ENCODE results near the gene DMTF1. TPM values are rescaled to one million over a fixed set of nuclear protein-coding genes. Genes with fewer than 3 reads are reported as not detected.
"Not testable (repeated sequence)": the region's sequence is repeated elsewhere in the genome, so short reads cannot be mapped to it uniquely, and the experiment has no call there.

The DMTF1 gene
- 103 and 116 TPM in 2 replicates for total RNA-seq

- no peaks in the 10 kb centered on the region for H3K27me3 Mint-ChIP-seq (ENCODE audit: insufficient read depth)
- intact Hi-C loops (cut with micrococcal nuclease), result loop anchor here (1.0 to 5.0 kb wide), 8 partner anchors 35 to 1065 kb away; partner anchors contain the start of genes CROT, DBF4, RUNDC3B and SLC25A40
- H3K9me3 Mint-ChIP-seq, result no peaks in the 10 kb centered on the region
These were observed at the start of gene DMTF1 for GRCh38 chr7:87152112-87152896. Gene DMTF1 (plus strand): TSS chr7:87152453. CDS start chr7:87164942, 12,489 bp downstream.

DNA sequence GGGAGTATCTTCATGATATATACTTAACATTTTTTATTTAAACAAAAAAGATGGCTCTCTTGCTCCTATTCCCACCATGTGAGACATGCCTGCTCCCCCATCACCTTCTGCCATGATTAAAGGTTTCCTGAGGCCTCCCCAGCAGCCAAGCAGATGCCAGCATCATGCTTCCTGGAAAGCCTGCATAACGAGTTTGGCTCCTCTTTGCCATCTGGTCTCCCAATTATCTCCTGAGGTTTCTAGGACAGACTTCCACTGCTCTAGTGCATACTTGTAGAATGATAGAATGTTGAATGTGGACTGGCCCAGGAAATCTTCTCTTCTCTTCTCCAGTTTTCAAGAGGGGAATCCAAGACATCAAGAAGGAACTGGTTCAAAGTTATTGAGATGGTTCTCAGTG lies 46.9 kb upstream of the DMTF1 start:
- Mint-ChIP-seq H3K4me1 (ENCODE audit: low read depth) (no peaks in the 10 kb centered on the region), H3K27me3 (ENCODE audit: insufficient read depth) (peaks cover 5% of the 10 kb centered on the region), H3K36me3 (ENCODE audit: low read depth) (no peaks in the 10 kb centered on the region), H3K9me3 (no peaks in the 10 kb centered on the region), H3K27ac (no peak overlapping the region), H3K4me3 (no peak overlapping the region)
- DNase-seq (ENCODE audit: low spot score), result no peak
- intact Hi-C loops (cut with micrococcal nuclease), result no loop called here

More at GRCh38 chr7:87152112-87152896, at the start of gene DMTF1:
- Mint-ChIP-seq H3K27ac (peak within 1 kb of the TSS; percentile 99), H3K4me3 (peak within 1 kb of the TSS; percentile 95), H3K36me3 (ENCODE audit: low read depth) (peaks cover 21% of the 10 kb centered on the region), H3K4me1 (ENCODE audit: low read depth) (peaks cover 48% of the 10 kb centered on the region)
- DNase-seq (ENCODE audit: low spot score), result peak; percentile 83

DNA sequence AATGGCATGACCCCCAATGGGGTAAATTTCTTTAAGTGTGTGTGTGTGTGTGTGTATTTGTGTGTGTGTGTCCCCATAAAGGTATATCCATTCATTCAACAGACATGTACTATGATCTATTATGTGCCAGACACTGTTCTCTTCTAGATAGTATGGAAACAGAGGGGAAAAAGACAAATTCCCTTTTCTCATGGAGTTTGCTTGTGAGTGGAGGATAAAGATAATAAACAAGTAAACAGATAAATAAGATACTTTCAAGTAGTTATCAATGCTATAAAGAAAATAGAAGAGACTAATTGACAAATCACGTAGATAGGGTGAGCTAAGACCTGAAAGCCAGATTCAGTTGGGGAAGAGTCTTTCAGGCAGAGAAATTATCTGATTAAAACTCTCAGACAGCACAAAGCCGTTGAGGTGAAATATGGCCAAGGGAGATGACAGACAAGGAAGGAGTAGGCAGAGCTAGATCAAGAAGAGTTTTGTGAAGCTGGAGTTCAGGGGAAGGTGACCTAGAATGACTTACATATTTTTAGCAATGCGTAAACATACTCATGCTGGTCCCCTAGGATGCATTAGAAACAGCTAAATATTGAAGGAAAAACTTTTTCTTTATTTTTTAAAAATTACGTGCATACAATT lies 45.2 kb upstream of the DMTF1 start:
- H3K36me3 Mint-ChIP-seq (ENCODE audit: low read depth), result no peaks in the 10 kb centered on the region
- intact Hi-C loops (cut with micrococcal nuclease), result no loop called here

GRCh38 chr7:87107949-87108776 lies 44.1 kb upstream of the DMTF1 start:
- H3K27ac Mint-ChIP-seq, result no peak overlapping the region
- H3K4me3 Mint-ChIP-seq, result no peak overlapping the region
- no peaks in the 10 kb centered on the region for H3K4me1 Mint-ChIP-seq (ENCODE audit: low read depth)
- intact Hi-C loops (cut with micrococcal nuclease), result no loop called here
- DNase-seq (ENCODE audit: low spot score), result no peak
- H3K27me3 Mint-ChIP-seq (ENCODE audit: insufficient read depth), result peaks cover 5% of the 10 kb centered on the region
- no peaks in the 10 kb centered on the region for H3K36me3 Mint-ChIP-seq (ENCODE audit: low read depth)
- H3K9me3 Mint-ChIP-seq, result no peaks in the 10 kb centered on the region

More for the DNA sequence above, 45.2 kb upstream of the DMTF1 start:
- no peak for DNase-seq (ENCODE audit: low spot score)
- Mint-ChIP-seq H3K27me3 (ENCODE audit: insufficient read depth) (peaks cover 5% of the 10 kb centered on the region), H3K4me1 (ENCODE audit: low read depth) (no peaks in the 10 kb centered on the region), H3K27ac (no peak overlapping the region), H3K4me3 (no peak overlapping the region), H3K9me3 (no peaks in the 10 kb centered on the region)

- no peak overlapping the region for H3K4me3 Mint-ChIP-seq
- H3K27me3 Mint-ChIP-seq (ENCODE audit: insufficient read depth), result peaks cover 5% of the 10 kb centered on the region
- H3K27ac Mint-ChIP-seq, result no peak overlapping the region
- intact Hi-C loops (cut with micrococcal nuclease), result no loop called here
- no peaks in the 10 kb centered on the region for H3K4me1 Mint-ChIP-seq (ENCODE audit: low read depth)
- H3K9me3 Mint-ChIP-seq, result no peaks in the 10 kb centered on the region
- DNase-seq (ENCODE audit: low spot score), result no peak
- H3K36me3 Mint-ChIP-seq (ENCODE audit: low read depth), result no peaks in the 10 kb centered on the region
These were observed 41.5 kb upstream of the DMTF1 start for GRCh38 chr7:87110778-87111177.

DNA sequence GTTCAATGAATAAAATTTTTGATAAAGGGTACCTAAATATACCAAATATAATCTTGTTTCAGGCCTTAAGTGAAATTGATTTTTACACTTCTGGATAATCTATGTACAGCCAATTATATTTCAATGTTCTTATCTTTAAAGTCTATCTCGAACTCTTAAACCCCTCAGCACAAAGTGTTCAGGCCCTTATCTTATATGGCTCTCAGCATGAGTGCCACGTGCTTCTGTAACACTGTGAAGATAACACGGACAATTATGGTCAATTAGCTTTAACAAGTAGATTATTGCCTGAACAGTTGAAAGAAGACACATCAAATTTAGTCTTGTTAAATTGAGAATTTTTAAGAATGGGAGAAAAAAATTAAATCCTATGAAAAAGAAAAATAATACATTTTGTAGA lies 40.4 kb upstream of the DMTF1 start:
- H3K27ac Mint-ChIP-seq, result no peak overlapping the region
- H3K9me3 Mint-ChIP-seq, result no peaks in the 10 kb centered on the region
- peaks cover 5% of the 10 kb centered on the region for H3K27me3 Mint-ChIP-seq (ENCODE audit: insufficient read depth)
- no peaks in the 10 kb centered on the region for H3K36me3 Mint-ChIP-seq (ENCODE audit: low read depth)
- intact Hi-C loops (cut with micrococcal nuclease), result no loop called here
- no peak for DNase-seq (ENCODE audit: low spot score)
- no peak overlapping the region for H3K4me3 Mint-ChIP-seq
- no peaks in the 10 kb centered on the region for H3K4me1 Mint-ChIP-seq (ENCODE audit: low read depth)

GRCh38 chr7:87113077-87113476 lies 39.2 kb upstream of the DMTF1 start:
- Mint-ChIP-seq H3K27me3 (ENCODE audit: insufficient read depth) (peaks cover 5% of the 10 kb centered on the region), H3K9me3 (no peaks in the 10 kb centered on the region), H3K4me3 (no peak overlapping the region), H3K27ac (no peak overlapping the region), H3K36me3 (ENCODE audit: low read depth) (no peaks in the 10 kb centered on the region), H3K4me1 (ENCODE audit: low read depth) (no peaks in the 10 kb centered on the region)
- intact Hi-C loops (cut with micrococcal nuclease), result no loop called here
- DNase-seq (ENCODE audit: low spot score), result no peak

DNA sequence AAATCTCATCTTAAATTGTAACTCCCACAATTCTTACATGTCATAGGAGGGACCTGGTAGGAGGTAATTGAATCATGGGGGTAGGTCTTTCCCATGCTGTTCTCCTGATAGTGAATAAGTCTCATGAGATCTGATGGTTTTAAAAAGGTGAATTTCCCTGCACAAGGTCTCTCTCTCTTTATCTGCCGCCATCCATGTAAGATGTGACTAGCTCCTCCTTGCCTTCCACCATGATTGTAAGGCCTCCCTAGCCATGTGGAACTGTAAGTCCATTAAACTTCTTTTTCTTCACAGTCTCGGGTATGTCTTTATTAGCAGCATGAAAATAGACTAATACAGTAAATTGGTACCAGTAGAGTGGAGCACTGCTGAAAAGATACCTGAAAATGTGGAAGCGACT lies 38.3 kb upstream of the DMTF1 start:
- H3K9me3 Mint-ChIP-seq; DNase-seq (ENCODE audit: low spot score); H3K27ac Mint-ChIP-seq; H3K27me3 Mint-ChIP-seq (ENCODE audit: insufficient read depth); H3K4me3 Mint-ChIP-seq; H3K36me3 Mint-ChIP-seq (ENCODE audit: low read depth); intact Hi-C loops (cut with micrococcal nuclease); H3K4me1 Mint-ChIP-seq (ENCODE audit: low read depth): not testable (repeated sequence)

- H3K9me3 Mint-ChIP-seq; H3K4me1 Mint-ChIP-seq (ENCODE audit: low read depth); H3K27ac Mint-ChIP-seq; H3K27me3 Mint-ChIP-seq (ENCODE audit: insufficient read depth); DNase-seq (ENCODE audit: low spot score); H3K36me3 Mint-ChIP-seq (ENCODE audit: low read depth); intact Hi-C loops (cut with micrococcal nuclease); H3K4me3 Mint-ChIP-seq: not testable (repeated sequence)
These were observed 36.5 kb upstream of the DMTF1 start for GRCh38 chr7:87115772-87116171.

- DNase-seq (ENCODE audit: low spot score), result no peak
- H3K4me3 Mint-ChIP-seq, result no peak overlapping the region
- no peaks in the 10 kb centered on the region for H3K27me3 Mint-ChIP-seq (ENCODE audit: insufficient read depth)
- H3K27ac Mint-ChIP-seq, result no peak overlapping the region
- no peaks in the 10 kb centered on the region for H3K36me3 Mint-ChIP-seq (ENCODE audit: low read depth)
- intact Hi-C loops (cut with micrococcal nuclease), result no loop called here
- no peaks in the 10 kb centered on the region for H3K4me1 Mint-ChIP-seq (ENCODE audit: low read depth)
- H3K9me3 Mint-ChIP-seq, result no peaks in the 10 kb centered on the region
These were observed 35.9 kb upstream of the DMTF1 start for GRCh38 chr7:87116315-87116714.

GRCh38 chr7:87119581-87119980 lies 32.7 kb upstream of the DMTF1 start:
- Mint-ChIP-seq H3K27ac (no peak overlapping the region), H3K27me3 (ENCODE audit: insufficient read depth) (peaks cover 1% of the 10 kb centered on the region), H3K4me3 (no peak overlapping the region), H3K4me1 (ENCODE audit: low read depth) (no peaks in the 10 kb centered on the region), H3K9me3 (no peaks in the 10 kb centered on the region), H3K36me3 (ENCODE audit: low read depth) (no peaks in the 10 kb centered on the region)
- intact Hi-C loops (cut with micrococcal nuclease), result no loop called here
- no peak for DNase-seq (ENCODE audit: low spot score)

GRCh38 chr7:87123105-87123504 lies 29.1 kb upstream of the DMTF1 start:
- peaks cover 8% of the 10 kb centered on the region for H3K27me3 Mint-ChIP-seq (ENCODE audit: insufficient read depth)

DNA sequence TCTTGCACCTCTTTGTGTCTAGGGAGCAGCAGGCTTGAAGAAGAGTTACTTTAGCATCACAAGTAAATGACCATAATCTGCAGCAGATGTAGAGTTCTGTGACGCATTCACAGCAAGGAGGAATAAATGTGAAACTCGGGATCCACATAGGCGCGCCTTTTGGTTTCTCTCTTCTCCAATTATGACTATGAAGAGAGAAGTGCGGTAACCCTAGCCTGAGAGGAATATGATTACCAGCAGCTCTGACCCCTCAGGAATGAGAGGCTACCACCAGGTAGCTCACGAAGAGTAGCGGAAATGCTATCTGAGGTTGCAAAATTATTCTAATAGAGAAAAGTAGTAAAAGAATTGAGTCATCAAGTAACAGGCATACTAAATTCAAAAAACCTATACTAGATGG lies 25.2 kb upstream of the DMTF1 start:
- DNase-seq (ENCODE audit: low spot score), result no peak
- peaks cover 8% of the 10 kb centered on the region for H3K27me3 Mint-ChIP-seq (ENCODE audit: insufficient read depth)
- H3K4me3 Mint-ChIP-seq, result no peak overlapping the region
- intact Hi-C loops (cut with micrococcal nuclease), result no loop called here
- H3K27ac Mint-ChIP-seq, result no peak overlapping the region
- H3K4me1 Mint-ChIP-seq (ENCODE audit: low read depth), result no peaks in the 10 kb centered on the region
- no peaks in the 10 kb centered on the region for H3K9me3 Mint-ChIP-seq
- H3K36me3 Mint-ChIP-seq (ENCODE audit: low read depth), result no peaks in the 10 kb centered on the region

More at GRCh38 chr7:87123105-87123504, 29.1 kb upstream of the DMTF1 start:
- Mint-ChIP-seq H3K27ac (no peak overlapping the region), H3K9me3 (no peaks in the 10 kb centered on the region), H3K4me3 (no peak overlapping the region), H3K36me3 (ENCODE audit: low read depth) (no peaks in the 10 kb centered on the region), H3K4me1 (ENCODE audit: low read depth) (no peaks in the 10 kb centered on the region)
- intact Hi-C loops (cut with micrococcal nuclease), result no loop called here
- DNase-seq (ENCODE audit: low spot score), result no peak

Data from activated T-helper 1 cell treated with anti-CD3 and anti-CD28 coated beads, Interleukin-12 subunit alpha, Interleukin-12 subunit beta, Interleukin-2, Interleukin-4 antibody, amounts not matched to agents 30 ng/mL and 10 ng/mL and 1 ng/mL, durations not matched to agents 14 hours and 24 hours and 36 hours (primary cell).